Subcutaneous adipose tissue (tissue), 4 donors: ENCODE measurements around the gene ARHGAP8. TPM values are rescaled to one million over a fixed set of nuclear protein-coding genes. Genes with fewer than 3 reads are reported as not detected.

ENCODE experiments used
- total RNA-seq, 4 donors: library from RNA; depleted of rRNA; stranded (reverse); fragments of >200 nt; gene quantifications; one replicate each; pipeline ENCODE4 v1.1.0, GENCODE V29; 2016
- TF ChIP-seq, protein P1 (sequence below): fragments of 450-650 bp; IDR thresholded peaks from one replicate; pipeline ENCODE4 v1.5.1; 2016; ENCODE audit warnings: low read depth, mild to moderate bottlenecking, control low read depth, antibody characterized with exemption, moderate library complexity

ARHGAP8 gene
- total RNA-seq, 4 donors from 2014 or later: 1.3 to 13.4 (median 2.4) TPM

DNA sequence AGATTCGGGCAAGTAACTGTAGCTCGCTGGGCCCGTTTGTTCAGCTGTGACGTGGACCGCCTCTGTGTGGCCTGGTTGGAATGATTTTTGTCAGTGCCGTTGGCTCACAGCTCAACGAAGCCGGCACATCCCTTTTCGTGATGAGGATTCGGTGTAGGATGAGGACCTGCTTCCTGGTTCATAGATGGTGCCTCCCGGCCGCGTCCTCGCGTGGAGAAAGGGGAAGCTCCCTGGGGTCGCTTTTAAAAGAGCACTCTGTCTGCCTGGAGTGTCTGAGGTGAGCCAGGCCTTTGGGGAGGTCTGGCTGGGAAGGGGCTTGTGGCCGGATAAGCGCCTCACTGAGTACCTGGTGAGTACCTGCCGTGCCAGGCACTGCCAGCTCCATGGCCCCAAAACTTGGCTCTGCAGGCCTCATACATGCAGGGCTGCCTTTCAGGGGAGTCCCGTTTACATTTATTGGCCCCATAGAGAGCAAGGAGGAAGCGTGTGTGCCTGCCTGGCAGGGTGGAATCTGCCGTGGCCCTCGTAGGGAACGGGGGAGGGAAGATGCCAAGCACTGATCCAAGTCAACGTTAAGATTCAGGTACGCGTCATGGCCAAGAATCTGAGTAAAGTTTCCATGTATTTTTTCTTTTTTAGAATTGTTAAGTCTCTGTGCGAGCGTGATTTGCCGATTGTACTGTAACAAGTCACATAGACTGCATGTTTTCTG, 88.4 kb downstream of the ARHGAP8 start:
- TF ChIP-seq, protein P1, sequence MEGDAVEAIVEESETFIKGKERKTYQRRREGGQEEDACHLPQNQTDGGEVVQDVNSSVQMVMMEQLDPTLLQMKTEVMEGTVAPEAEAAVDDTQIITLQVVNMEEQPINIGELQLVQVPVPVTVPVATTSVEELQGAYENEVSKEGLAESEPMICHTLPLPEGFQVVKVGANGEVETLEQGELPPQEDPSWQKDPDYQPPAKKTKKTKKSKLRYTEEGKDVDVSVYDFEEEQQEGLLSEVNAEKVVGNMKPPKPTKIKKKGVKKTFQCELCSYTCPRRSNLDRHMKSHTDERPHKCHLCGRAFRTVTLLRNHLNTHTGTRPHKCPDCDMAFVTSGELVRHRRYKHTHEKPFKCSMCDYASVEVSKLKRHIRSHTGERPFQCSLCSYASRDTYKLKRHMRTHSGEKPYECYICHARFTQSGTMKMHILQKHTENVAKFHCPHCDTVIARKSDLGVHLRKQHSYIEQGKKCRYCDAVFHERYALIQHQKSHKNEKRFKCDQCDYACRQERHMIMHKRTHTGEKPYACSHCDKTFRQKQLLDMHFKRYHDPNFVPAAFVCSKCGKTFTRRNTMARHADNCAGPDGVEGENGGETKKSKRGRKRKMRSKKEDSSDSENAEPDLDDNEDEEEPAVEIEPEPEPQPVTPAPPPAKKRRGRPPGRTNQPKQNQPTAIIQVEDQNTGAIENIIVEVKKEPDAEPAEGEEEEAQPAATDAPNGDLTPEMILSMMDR: no peak

DNA sequence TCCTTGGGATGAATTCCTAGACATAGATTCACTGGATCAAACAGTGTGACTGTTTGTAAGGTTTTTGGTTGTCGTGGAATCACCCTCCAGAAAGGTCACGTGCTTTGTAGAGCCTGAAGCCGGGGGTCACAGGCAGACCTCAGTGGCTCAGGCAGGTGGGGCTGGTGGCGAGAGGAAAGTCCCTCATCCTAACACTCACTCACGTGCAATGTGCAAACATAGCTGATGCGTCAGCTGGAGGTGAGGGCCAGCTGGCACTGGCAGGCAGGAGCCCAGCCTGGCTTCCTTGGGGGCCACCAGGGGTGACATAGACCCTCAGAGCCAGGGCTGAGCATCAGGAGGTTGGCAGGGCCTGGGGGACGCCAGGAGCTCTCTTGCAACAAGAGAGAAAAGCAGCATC, 90.0 kb downstream of the ARHGAP8 start:
- TF ChIP-seq, protein P1: no peak

DNA sequence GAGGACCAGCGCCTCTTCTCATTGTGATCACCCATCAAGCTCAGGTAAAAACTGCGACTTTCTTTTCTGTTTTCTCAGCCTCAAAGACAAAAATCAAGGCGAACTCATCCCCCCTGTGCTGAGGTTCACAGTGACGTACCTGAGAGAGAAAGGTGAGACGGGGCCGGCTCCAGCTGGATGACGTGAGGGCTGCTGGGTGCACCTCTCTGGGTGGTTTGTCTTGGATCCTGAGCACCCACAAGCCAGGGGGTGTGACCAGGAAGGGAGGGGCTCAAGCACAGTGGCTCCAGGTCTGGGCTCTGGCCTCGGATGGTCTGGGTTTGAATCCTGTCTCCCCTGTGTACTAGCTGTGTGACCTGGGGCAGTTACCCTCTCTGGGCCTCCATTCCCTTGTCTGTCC, 92.8 kb downstream of the ARHGAP8 start:
- TF ChIP-seq, protein P1: no peak

DNA sequence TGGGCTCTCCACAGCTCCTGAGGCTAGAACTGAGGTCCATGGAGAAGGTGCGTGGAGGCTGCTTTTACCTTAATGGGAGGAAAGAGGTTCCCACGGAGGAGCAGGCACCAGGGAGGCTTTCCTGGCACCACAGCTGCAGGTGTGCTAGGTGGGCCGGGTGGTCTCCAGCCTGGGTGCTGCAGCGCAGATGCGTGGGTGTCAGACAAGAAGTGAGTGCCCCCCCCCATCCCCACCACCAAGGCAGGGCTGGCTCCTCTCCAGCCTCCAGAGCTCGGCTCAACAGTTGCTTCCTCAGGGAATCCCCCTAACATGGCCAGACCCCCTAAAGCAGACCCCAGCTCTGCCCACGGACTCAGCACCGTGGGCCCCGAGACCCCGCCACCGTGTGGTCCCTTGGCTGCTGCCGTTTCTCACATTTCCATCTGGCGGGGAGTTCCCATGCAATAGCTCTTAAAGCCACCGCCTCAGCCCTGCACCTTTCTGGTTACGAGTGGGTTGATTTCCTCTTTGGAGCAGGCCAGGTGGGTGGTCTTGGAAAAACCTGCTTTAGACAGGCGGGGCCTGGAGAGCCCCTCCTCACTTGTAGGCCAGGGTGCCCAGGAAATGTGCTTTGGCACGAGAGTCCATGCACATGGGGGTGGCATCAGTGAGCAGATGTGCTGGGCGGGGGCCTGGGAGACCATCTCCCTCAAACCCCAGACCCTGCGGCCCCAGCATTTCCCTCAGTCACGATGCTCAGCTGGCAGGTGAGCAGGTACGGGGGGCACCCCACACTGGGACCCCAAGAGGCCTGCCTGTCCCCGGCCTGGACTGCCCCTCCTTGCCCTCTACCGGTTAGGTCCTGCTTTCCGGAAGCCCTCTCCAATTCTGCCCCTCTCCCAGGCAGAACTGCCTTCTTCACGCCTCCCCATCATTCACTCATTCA, 93.7 kb downstream of the ARHGAP8 start:
- TF ChIP-seq, protein P1: no peak

DNA sequence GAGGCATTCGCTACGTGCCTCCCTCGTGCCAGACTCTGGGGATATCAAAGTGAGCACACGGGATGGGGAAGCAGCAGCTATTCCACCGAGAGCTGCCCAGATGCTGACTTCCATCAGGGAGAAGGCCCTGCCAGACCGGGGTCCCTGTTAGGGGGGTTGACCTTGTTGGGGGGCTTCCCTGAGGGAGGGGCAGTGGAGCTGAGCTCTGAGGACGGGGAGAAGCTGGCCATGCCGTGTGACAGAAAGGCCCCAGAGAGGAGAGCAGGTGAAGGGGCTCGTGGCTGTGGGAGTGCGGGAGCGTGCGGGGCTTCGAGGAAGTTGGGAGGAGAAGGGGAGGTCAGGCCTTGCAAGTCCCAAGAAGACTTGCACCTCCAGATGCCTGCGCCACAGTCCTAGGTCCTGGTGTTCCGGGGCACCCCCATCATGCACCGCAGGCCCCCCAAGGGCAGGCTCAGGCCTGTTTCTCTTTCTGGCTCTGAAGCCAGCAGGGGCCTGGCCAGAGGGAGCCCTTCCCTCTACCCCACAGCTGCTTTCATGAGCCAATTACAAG, 94.4 kb downstream of the ARHGAP8 start:
- TF ChIP-seq, protein P1: no peak

DNA sequence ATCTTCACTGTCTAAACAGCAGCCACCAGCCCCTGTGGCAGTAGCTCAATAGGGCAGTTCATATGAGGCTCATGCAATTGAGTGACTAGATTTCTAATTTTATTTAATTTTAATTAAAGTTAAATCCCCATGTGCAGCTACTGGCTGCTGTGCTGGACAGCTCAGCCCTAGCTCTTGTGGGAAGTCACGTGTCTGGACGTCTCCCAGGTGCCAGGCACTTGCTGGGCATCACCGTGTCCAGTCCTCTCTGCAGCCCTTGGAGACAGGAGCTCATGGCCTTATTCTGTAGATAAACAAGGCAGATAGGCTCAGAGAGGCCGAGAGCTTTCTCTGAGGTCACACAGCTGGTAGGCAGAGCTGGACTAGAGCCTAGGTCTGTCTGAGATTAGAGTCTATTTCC, 95.0 kb downstream of the ARHGAP8 start:
- TF ChIP-seq, protein P1: no peak

DNA sequence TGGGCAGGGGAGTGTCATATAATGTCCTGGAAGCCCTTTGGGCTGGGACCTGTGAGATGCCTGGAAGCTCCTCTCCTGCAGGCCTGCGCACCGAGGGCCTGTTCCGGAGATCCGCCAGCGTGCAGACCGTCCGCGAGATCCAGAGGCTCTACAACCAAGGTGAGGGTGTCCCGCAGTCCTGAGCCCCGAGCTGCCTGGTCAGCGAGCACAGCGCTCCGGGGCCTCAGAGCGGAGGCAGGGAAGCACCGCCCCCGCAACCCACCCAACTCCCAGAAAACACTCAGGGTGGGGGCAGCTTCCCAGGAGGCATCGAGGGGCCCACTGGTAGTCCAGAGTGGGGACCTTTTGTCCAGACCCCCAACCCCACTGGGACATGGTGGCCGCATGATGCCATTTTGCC, 95.5 kb downstream of the ARHGAP8 start:
- TF ChIP-seq, protein P1: no peak
